ENCODE data around the gene SH3D21.

The SH3D21 gene

DNA sequence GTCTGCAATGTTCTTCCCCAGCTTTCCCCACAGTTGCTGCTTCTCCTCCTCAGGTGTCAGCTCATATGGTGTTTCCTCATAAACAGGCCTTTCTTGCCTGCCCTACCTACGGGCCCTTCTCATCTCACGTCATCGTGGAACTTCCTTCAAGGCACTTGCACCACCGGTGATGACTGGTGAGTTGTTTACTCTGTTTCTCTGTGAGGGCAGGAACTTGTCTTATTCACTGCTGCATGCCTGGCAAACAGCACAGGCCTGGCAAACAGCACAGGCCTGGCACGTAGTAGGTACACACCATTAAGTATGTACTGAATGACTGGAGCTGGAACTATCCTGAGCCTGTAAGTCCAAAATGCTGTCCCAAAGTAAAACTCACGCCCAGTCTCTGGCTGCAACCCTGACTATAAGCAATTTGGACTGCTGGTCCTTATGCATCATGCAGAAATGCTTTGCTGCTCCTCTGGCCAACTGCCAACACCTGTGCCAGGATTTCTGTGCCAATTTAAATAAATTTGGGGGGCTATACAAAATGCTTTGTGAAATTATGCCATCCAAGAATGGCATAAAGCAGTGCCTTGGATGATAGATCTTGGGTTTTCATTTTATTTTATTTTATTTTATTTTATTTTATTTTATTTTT, 53.9 kb downstream of the SH3D21 start:
- DNase-seq: no peak

DNA sequence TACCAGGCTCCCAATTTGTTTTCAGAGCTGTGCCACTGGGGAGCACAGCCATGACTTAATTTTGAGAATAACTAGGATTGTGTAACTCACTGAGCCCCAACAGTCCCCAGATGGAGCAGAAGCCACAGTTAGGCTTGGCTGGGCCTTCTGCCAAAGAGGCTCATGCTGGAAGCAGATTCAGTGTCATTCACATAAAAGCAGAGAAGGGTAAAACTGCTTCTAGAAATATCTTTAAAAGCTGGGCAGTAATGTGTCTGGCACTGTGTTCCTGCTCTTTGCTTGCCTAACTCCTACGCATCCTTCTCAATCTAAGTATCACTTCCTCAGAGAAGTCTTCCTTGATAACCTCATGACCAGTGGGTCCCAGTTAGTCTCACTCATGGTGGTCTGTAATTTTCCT, 59.2 kb downstream of the SH3D21 start:
- no peak for DNase-seq

DNA sequence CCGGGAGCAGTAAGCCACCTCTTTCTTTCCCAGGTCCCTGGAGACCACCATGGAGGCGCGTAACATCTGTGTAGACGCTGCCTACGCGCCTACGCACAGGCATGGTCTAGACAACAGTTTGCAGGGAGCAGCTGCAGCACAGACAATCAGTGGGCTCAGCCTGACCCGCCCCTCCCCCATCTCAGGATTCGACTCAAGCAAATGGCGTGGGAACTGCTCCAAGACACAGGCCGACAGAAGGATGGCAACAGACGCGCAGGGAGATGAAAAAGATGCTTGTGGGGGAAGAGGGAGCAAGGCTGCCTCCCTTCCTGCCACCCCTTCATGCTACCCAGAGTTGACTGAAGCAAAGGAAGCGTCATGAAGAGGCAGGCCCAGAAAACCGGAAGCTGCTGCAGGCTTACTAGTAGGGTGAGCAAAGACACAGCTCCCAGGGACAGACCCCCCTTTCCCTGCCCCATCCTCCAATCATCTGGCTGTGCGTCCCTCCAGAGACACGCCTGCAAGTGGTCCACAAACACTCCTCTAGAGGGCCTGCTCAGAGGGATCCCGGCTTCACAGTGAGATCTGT, 60.0 kb downstream of the SH3D21 start:
- no peak for DNase-seq

DNA sequence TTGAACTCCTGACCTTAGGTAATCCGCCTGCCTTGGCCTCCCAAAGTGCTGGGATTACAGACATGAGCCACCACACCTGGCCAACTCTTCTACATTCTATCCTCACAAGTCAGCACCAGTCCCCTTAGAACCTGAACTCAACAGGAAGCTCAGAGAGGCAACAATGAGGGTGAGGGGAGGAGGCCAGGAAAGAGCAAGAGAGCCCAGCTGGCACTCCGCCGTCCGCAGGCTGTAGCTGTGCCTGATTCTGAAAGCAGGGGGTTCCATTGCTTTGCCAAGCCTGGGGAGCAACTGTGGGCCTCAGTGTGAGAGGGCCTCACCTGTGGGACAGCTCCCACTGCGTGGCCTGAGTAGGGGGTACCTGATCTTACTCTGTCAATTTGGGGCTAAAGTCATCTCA, 60.9 kb downstream of the SH3D21 start:
- no peak for DNase-seq

DNA sequence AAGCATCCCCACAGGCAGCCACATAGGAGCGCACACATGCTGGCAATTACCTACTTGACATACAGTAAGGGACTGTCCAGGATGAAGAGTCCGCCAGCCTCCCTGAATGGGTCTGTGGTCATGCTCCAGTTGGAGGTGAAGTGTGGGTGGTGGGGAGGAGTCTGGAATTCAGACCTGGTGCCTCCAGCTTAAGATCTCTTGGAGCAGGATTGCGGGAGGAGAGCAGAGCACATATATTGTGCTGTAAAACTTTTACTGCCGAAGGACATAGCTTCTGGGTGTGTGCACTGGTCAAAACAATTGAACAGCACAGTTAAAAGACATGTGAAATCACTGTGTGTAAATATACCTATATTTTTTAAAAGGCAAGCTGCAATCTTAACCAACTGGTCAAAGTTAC, 61.6 kb downstream of the SH3D21 start:
- no peak for DNase-seq

DNA sequence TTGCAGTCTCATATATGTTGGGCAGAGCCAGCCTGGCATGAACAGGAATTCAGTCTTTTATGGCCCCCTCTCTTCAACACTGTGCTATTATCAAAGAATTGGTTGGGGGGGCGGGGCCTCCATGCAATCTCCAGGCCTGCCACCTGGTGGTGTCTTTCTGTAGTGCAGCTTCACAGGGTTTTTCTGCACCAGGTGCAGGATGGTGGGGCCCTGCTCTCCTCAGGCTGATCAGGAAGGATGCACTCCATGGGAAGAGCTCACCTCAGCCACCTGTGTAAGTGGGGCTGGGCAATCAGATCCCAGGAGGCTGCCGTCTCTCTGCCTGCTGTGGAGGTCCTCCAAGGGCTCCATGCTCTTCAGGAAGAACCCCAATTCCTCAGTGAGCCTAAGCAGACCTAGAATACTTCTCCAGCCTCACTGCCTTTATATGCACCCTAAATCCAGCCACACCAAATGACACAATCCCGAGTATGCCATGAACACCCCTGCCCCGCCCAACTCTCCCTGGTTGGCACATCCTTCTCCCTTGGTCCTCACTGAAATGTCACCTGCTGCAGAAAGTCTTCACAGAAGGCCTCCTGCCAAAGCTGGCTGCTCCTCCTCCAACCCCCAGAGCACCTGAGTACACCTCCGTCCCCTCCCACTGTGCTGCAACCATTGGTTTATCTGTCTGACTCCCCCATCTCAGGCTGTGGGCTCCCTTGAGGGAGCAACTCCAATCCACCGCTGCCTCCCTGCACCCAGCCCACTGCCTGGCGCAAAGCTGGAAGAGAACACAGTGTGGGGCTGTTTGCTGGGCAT, 63.1 kb downstream of the SH3D21 start:
- DNase-seq: peak; percentile 67
